ENCODE data around the gene RNU6-1. TPM values are rescaled to one million over a fixed set of nuclear protein-coding genes. Genes with fewer than 3 reads are reported as not detected.

The RNU6-1 gene
- total and polyA plus RNA-seq, 10 donors: not detected

DNA sequence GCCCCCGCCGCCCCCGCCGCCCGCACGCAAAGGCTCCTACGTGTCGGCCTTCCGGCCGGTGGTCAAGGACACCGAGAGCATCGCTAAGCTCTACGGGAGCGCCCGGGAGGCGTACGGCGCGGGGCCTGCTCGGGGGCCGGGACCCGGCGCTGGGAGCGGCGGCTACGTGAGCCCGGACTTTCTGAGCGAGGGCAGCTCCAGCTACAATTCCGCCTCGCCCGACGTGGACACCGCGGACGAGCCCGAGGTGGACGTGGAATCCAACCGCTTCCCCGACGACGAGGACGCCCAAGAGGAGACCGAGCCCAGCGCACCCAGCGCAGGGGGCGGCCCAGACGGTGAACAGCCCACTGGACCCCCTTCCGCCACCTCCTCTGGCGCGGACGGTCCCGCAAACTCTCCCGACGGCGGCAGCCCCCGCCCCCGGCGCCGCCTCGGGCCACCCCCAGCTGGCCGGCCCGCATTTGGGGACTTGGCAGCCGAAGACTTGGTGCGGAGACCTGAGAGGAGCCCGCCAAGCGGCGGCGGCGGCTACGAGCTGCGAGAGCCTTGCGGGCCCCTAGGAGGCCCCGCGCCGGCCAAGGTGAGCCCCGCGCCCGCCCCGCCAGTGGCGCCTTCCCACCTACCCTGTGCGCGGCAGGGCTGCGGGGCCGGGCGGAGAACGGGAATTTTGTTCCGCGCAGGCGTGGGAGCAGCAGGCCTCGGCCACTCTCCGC lies 12.1 kb downstream of the RNU6-1 start:
- 3 to 12% (median 6%) methylated on average over 6 to 91 of the region's 91 CpGs for WGBS, 5 donors
- Histone ChIP-seq H3K9me3 (peaks cover 0 to 16% (median 0%) of the 10 kb centered on the region in 8 donors), H3K27ac (no peak overlapping the region), H3K27me3 (replicated peaks in 1 of 7) (peaks cover 33 to 100% (median 100%) of the 10 kb centered on the region in 7 donors), H3K36me3 (no peaks in the 10 kb centered on the region), H3K4me1 (peaks cover 30 to 88% (median 78%) of the 10 kb centered on the region in 6 donors), H3K4me3 (peak overlapping the region in 6 of 8 donors; percentile 1 to 56 (median 14))
- intact Hi-C loops (cut with DNase I; ENCODE audit: low total_unique reads): no loop called here
- peak; percentile 59 for DNase-seq
- TF ChIP-seq POLR2AphosphoS5 (IDR thresholded peaks at IDR 0.05): no peak

DNA sequence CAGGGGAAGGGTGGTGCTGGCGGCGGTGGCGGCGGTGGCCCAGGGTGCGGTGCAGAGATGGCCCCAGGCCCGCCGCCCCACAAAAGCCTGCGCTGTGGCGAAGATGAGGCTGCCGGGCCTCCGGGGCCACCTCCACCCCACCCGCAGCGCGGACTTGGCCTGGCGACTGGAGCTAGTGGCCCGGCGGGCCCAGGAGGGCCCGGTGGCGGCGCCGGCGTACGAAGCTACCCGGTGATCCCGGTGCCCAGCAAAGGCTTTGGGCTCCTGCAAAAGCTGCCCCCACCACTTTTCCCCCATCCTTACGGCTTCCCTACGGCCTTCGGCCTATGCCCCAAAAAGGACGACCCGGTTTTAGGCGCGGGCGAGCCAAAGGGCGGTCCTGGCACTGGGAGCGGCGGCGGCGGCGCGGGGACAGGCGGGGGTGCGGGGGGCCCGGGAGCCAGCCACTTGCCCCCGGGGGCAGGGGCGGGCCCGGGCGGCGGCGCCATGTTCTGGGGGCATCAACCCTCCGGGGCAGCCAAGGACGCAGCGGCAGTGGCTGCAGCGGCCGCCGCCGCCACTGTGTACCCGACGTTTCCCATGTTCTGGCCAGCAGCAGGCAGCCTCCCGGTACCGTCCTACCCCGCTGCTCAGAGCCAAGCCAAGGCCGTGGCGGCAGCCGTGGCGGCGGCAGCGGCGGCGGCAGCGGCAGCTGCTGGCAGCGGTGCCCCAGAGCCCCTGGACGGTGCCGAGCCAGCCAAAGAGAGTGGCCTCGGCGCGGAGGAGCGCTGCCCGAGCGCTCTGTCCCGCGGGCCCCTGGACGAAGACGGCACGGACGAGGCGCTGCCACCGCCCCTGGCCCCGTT lies 12.9 kb downstream of the RNU6-1 start:
- H3K27me3 ChIP-seq (replicated peaks in 1 of 7): peaks cover 41 to 100% (median 100%) of the 10 kb centered on the region in 7 donors
- no peaks in the 10 kb centered on the region for H3K36me3 ChIP-seq
- TF ChIP-seq, protein P1, sequence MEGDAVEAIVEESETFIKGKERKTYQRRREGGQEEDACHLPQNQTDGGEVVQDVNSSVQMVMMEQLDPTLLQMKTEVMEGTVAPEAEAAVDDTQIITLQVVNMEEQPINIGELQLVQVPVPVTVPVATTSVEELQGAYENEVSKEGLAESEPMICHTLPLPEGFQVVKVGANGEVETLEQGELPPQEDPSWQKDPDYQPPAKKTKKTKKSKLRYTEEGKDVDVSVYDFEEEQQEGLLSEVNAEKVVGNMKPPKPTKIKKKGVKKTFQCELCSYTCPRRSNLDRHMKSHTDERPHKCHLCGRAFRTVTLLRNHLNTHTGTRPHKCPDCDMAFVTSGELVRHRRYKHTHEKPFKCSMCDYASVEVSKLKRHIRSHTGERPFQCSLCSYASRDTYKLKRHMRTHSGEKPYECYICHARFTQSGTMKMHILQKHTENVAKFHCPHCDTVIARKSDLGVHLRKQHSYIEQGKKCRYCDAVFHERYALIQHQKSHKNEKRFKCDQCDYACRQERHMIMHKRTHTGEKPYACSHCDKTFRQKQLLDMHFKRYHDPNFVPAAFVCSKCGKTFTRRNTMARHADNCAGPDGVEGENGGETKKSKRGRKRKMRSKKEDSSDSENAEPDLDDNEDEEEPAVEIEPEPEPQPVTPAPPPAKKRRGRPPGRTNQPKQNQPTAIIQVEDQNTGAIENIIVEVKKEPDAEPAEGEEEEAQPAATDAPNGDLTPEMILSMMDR (IDR thresholded peaks at IDR 0.05 in 8 of 11, conservative IDR thresholded peaks at IDR 0.05 in 3 of 11): no peak
- no peak for TF ChIP-seq POLR2A (IDR thresholded peaks at IDR 0.05)
- no peak for TF ChIP-seq POLR2AphosphoS5 (IDR thresholded peaks at IDR 0.05)
- H3K4me3 ChIP-seq: peak overlapping the region in 4 of 8 donors; percentile 12 to 56 (median 17)
- DNase-seq: peak; percentile 56
- intact Hi-C loops (cut with DNase I; ENCODE audit: low total_unique reads): no loop called here
- H3K4me1 ChIP-seq: peaks cover 28 to 88% (median 80%) of the 10 kb centered on the region in 6 donors
- whole genome bisulfite sequencing, 5 donors: 6 to 9% (median 7%) methylated on average over 18 to 88 of the region's 88 CpGs; no CpG with 5 or more reads in 1 of the 5 donors
- peaks cover 0 to 16% (median 0%) of the 10 kb centered on the region in 8 donors for H3K9me3 ChIP-seq
- no peak overlapping the region for H3K27ac ChIP-seq

DNA sequence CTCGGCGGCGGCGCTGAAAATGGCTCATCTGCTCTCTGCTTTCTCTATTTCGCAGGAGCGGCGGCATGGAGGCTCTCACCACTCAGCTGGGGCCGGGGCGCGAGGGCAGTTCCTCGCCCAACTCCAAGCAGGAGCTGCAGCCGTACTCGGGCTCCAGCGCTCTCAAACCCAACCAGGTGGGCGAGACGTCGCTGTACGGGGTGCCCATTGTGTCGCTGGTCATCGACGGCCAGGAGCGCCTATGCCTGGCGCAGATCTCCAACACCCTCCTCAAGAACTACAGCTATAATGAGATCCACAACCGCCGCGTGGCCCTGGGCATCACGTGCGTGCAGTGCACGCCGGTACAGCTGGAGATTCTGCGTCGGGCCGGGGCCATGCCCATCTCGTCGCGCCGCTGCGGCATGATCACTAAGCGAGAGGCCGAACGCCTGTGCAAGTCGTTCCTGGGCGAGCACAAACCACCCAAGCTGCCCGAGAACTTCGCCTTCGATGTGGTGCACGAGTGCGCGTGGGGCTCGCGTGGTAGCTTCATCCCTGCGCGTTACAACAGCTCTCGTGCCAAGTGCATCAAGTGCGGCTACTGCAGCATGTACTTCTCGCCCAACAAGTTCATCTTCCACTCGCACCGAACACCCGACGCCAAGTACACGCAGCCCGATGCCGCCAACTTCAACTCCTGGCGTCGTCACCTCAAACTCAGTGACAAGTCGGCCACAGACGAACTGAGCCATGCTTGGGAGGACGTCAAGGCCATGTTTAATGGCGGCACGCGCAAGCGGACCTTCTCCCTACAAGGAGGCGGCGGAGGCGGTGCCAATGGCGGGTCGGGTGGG lies 13.7 kb downstream of the RNU6-1 start:
- H3K27me3 ChIP-seq (replicated peaks in 1 of 7): peaks cover 41 to 100% (median 100%) of the 10 kb centered on the region in 7 donors
- peak overlapping the region in 7 of 8 donors; percentile 25 to 56 (median 32) for H3K4me3 ChIP-seq
- peaks cover 0 to 16% (median 0%) of the 10 kb centered on the region in 8 donors for H3K9me3 ChIP-seq
- H3K36me3 ChIP-seq: no peaks in the 10 kb centered on the region
- WGBS, 5 donors: 9 to 17% (median 11%) methylated on average over 29 to 77 of the region's 77 CpGs
- TF ChIP-seq POLR2AphosphoS5 (IDR thresholded peaks at IDR 0.05) (peak in 1 of 3 donors; percentile 28), POLR2A (IDR thresholded peaks at IDR 0.05) (no peak)
- DNase-seq: peak; percentile 69
- H3K27ac ChIP-seq: no peak overlapping the region
- H3K4me1 ChIP-seq: peaks cover 28 to 95% (median 85%) of the 10 kb centered on the region in 6 donors
- intact Hi-C loops (cut with DNase I; ENCODE audit: low total_unique reads): no loop called here

DNA sequence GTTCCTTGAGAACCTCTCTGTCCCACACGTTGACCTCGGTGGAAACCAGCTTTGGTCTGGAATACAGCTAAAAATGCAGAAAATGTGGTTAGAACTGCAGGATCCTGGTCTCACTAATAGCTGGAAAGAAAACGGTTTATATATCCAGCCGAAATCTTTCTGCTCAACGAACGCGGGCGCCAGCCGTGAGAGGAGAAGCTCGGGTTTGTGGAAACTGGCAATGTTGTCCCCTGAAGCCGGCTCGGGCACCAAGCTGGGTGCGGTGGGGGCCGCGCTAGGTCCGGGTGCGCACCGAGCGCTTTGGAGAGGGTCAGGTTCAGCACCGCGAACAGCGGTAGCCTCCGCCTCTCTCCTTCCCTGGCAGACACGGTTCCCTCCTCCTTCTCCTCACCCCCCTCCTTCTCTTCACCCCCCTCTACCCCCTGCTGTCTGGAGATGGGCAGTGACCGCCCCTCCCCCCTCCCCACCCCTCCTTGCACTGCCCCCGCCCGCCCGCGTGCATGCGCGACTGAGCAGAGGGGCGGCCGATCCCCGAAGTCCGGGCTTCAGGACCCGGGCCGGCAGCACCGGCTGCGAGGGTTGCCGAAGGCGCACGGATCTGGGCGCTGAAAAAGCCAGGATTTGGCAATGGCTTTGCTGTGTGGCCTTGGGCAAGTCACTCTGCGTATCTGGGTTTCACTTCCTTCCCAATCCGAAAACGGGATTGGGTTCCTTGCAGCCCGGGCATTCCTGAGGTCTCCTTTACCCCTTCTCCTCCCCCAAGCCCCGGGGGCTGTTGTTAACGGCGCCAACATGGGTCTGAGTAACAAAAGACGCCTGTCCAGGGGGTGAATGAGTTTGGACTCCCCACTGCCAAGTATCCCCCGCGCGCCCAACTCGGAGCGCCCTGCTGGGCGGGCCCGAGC lies 14.6 kb downstream of the RNU6-1 start, which contains the start of gene SKOR1:
Gene SKOR1, plus strand, starts transcription at position 534 of the 905 bp plus-strand sequence. Its CDS starts 94 bp downstream, at position 628.
- Histone ChIP-seq H3K27me3 (replicated peaks in 1 of 7) (peaks cover 38 to 100% (median 100%) of the 10 kb centered on the region in 7 donors), H3K27ac (no peak within 1 kb of the TSS), H3K9me3 (peaks cover 0 to 16% (median 0%) of the 10 kb centered on the region in 8 donors), H3K4me1 (peaks cover 28 to 100% (median 92%) of the 10 kb centered on the region in 6 donors), H3K36me3 (no peaks in the 10 kb centered on the region), H3K4me3 (peak within 1 kb of the TSS in 7 of 8 donors; percentile 25 to 56 (median 32))
- TF ChIP-seq POLR2A (IDR thresholded peaks at IDR 0.05) (no peak), POLR2AphosphoS5 (IDR thresholded peaks at IDR 0.05) (no peak)
- TF ChIP-seq, protein P1 (IDR thresholded peaks at IDR 0.05 in 8 of 11, conservative IDR thresholded peaks at IDR 0.05 in 3 of 11): no peak
- intact Hi-C loops (cut with DNase I; ENCODE audit: low total_unique reads): no loop called here
- 2 to 6% (median 3%) methylated on average over 49 to 57 of the region's 58 CpGs for WGBS, 5 donors
- peak; percentile 64 for DNase-seq
